ENCODE results near the gene HOXD13. TPM values are rescaled to one million over a fixed set of nuclear protein-coding genes. Genes with fewer than 3 reads are reported as not detected.

HOXD13 gene
- polyA plus RNA-seq, 1 donor from 2014 or later: not detected

GRCh38 chr2:176067589-176068418 is 24.7 kb upstream of the HOXD13 start:
- peaks cover 100% of the 10 kb centered on the region for H3K27me3 ChIP-seq (ENCODE audit: insufficient read depth, low read depth, low read length)
- no peak overlapping the region for H3K27ac ChIP-seq (ENCODE audit: low read length)
- no peak overlapping the region for H2AFZ ChIP-seq (ENCODE audit: low read depth, low read length)
- no peak overlapping the region for H3K9ac ChIP-seq (ENCODE audit: low read length)
- H3K4me3 ChIP-seq (ENCODE audit: low read length): no peak overlapping the region
- TF ChIP-seq SMC3 (conservative IDR thresholded peaks at IDR 0.05; ENCODE audit: poor library complexity): no peak
- no peak for TF ChIP-seq POLR2AphosphoS5 (IDR thresholded peaks at IDR 0.05)
- TF ChIP-seq EZH2 (IDR thresholded peaks at IDR 0.05; ENCODE audit: borderline replicate concordance, insufficient read depth, low read length, poor library complexity, severe bottlenecking): peak; percentile 47
- H3K9me3 ChIP-seq (ENCODE audit: low read length): peaks cover 4% of the 10 kb centered on the region
- no peak overlapping the region for H3K4me2 ChIP-seq (ENCODE audit: low read length)
- no peaks in the 10 kb centered on the region for H3K79me2 ChIP-seq (replicated peaks; ENCODE audit: insufficient read depth, low read length)
- no peaks in the 10 kb centered on the region for H3F3A ChIP-seq (ENCODE audit: insufficient read depth, low read length, poor library complexity, severe bottlenecking)
- no peaks in the 10 kb centered on the region for H3K9me2 ChIP-seq (ENCODE audit: insufficient read depth, low read length)
- H3K36me3 ChIP-seq (ENCODE audit: insufficient read depth, low read length): no peaks in the 10 kb centered on the region
- H4K20me1 ChIP-seq (ENCODE audit: insufficient read depth): no peaks in the 10 kb centered on the region

GRCh38 chr2:176068419-176068832 is 24.1 kb upstream of the HOXD13 start:
- Histone ChIP-seq H3K4me2 (ENCODE audit: low read length) (no peak overlapping the region), H3K79me2 (replicated peaks; ENCODE audit: insufficient read depth, low read length) (no peaks in the 10 kb centered on the region), H3K9ac (ENCODE audit: low read length) (no peak overlapping the region), H2AFZ (ENCODE audit: low read depth, low read length) (no peak overlapping the region), H3K27ac (ENCODE audit: low read length) (no peak overlapping the region), H3K27me3 (ENCODE audit: insufficient read depth, low read depth, low read length) (peaks cover 100% of the 10 kb centered on the region), H3F3A (ENCODE audit: insufficient read depth, low read length, poor library complexity, severe bottlenecking) (no peaks in the 10 kb centered on the region), H4K20me1 (ENCODE audit: insufficient read depth) (no peaks in the 10 kb centered on the region), H3K9me3 (ENCODE audit: low read length) (peaks cover 4% of the 10 kb centered on the region), H3K36me3 (ENCODE audit: insufficient read depth, low read length) (no peaks in the 10 kb centered on the region), H3K4me3 (ENCODE audit: low read length) (no peak overlapping the region), H3K9me2 (ENCODE audit: insufficient read depth, low read length) (no peaks in the 10 kb centered on the region)
- TF ChIP-seq RAD21 (conservative IDR thresholded peaks at IDR 0.05) (no peak), EZH2 (IDR thresholded peaks at IDR 0.05; ENCODE audit: borderline replicate concordance, insufficient read depth, low read length, poor library complexity, severe bottlenecking) (no peak), EP300 (conservative IDR thresholded peaks at IDR 0.05; ENCODE audit: poor library complexity, severe bottlenecking) (no peak), SMC3 (conservative IDR thresholded peaks at IDR 0.05; ENCODE audit: poor library complexity) (no peak), CTCF (IDR thresholded peaks at IDR 0.05; ENCODE audit: poor library complexity, severe bottlenecking) (no peak), POLR2AphosphoS5 (IDR thresholded peaks at IDR 0.05) (no peak), MXI1 (conservative IDR thresholded peaks at IDR 0.05; ENCODE audit: poor library complexity, severe bottlenecking) (no peak), TAF1 (IDR thresholded peaks at IDR 0.05; ENCODE audit: low read depth) (no peak), REST (IDR thresholded peaks at IDR 0.05; ENCODE audit: borderline replicate concordance) (no peak)
